GM21423 (cell line): Measurements from ENCODE around the gene RTP5.

Experiments used
- ATAC-seq: cut with Tn5 transposase; IDR thresholded peaks from one replicate; pipeline ENCODE4 v1.9.1; 2021; ENCODE audit warnings: mild to moderate bottlenecking, moderate library complexity; ENCODE audit not compliant: unreplicated experiment

The RTP5 gene

DNA sequence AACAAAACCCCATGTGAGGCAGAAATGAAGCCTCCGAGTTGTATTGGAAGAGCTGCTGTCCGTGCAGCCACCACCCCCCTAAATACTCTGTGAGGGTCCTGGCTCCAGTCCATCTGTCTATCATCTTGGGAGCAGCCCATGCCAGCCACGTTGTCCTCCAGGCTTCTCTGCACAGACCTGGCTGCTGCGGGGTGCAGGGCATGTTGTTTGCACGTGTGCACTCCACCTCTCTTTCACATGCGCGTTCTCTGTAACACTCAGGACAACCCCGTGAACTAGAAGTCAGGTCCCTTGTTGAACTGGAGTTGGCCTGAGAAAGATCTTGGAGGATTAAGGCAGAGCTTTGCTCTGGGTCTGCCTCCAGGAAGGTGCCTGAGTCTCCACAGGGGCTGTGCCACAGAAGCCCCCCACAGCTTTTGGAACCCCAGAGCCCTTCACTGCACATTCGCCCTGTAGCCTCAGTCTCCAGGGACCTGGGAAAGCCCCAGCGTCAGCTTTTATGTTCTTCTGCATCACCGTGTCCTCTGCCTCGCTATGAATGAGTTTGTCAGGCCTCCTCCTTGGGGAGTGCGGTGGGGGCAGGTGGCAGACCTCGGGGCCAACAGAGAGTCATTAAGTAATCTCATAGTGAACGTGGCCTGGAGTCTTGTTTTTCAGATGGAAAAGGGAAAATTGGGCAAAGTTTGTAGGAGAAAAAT lies 16.6 kb downstream of the RTP5 start:
- ATAC-seq = no peak

DNA sequence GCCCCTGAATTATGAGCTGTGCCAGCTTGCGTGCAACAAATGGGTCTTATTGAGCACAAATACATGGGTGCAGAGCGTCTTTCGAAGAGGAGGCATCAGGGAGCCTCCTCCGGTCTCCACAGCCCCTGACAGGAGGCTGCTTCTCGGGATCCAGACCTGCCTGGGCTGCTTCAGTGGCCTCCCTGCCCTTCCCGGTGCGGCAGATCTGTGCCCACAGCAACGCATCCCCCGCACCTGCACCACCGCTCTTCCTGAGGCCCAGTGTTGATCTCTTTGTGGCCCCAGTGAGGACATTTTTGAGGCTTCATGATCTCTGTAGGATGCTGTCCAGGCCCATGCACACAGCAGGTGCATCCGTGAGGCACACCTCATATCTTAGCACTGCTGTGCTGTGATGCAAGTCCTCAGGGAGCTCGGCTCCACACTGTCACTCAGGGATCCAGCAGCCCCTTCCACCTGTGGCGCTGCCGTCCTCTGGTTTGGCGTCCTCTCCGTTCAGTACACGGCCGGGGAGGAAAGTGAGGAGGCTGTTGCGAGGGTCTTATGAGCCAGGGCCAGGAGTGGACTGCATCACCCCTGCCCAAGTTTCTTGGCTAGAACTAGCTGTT lies 17.4 kb downstream of the RTP5 start:
- ATAC-seq = no peak

- ATAC-seq = no peak
Measured at GRCh38 chr2:241887806-241888522, 18.4 kb downstream of the RTP5 start.

DNA sequence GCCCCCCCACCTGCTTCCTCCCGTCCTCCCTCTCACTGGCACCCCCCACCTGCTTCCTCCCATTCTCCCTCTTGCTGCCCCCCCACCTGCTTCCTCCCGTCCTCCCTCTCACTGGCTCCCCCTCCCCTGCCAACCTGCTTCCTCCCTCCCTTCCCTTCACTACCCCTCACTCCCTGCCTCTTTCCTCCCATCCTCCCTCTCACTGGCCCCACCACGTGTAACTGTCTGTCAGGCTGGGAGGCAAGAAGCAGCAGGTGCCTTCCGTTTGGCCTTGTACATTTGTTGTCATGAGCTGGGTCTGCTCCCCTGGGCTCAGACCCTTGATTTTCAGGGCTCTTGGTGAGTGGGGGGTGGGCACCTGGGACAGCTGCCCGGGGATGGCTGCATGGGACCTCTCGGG lies 19.1 kb downstream of the RTP5 start:
- no peak for ATAC-seq

DNA sequence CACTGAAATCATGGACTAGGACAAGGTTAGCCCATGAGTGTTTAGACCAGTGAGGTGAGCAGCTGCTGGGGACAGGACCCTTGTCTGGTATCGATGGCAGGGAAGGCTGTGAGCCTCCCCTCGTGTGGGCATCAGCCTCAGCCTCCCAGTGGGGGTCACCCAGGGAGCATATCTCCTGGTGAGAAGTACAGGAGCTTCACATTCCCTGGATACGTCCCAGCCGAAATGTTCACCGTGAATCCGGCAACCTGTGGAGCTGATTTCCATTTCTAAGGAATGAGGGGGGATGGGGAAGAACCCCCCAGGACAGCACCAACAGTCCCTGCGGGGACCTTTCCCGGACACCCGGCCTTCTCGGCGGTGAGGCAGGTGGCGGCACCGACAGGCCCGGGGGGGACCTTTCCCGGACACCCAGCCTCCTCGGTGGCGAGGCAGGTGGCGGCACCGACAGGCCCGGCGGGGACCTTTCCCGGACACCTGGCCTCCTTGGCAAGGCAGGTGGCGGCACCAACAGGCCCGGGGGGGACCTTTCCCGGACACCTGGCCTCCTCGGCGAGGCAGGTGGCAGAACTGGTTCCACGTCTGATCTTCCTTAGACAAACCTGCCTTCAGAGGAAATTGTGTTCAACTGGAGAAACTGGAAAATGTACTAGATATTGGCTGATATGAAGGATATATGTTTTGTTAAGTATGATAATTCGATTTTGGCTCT lies 21.2 kb downstream of the RTP5 start:
- ATAC-seq = no peak

- ATAC-seq = no peak
Measured at GRCh38 chr2:241891315-241891987, 21.9 kb downstream of the RTP5 start.

DNA sequence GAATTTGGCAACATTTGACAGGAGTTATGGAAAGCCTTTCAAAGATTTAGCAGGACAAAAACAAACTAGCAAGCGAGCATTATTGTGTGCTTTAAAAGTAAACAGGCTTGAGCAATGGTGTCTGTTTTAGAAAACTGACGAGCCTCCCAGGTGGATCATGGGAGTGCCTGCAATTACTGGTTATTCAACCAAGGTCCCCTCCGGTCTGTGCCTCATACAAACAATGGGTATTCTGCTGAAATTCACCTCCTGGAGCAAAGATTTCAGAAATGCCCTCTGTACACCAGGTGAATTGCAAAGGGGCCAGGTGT lies 22.4 kb downstream of the RTP5 start:
- ATAC-seq = no peak

DNA sequence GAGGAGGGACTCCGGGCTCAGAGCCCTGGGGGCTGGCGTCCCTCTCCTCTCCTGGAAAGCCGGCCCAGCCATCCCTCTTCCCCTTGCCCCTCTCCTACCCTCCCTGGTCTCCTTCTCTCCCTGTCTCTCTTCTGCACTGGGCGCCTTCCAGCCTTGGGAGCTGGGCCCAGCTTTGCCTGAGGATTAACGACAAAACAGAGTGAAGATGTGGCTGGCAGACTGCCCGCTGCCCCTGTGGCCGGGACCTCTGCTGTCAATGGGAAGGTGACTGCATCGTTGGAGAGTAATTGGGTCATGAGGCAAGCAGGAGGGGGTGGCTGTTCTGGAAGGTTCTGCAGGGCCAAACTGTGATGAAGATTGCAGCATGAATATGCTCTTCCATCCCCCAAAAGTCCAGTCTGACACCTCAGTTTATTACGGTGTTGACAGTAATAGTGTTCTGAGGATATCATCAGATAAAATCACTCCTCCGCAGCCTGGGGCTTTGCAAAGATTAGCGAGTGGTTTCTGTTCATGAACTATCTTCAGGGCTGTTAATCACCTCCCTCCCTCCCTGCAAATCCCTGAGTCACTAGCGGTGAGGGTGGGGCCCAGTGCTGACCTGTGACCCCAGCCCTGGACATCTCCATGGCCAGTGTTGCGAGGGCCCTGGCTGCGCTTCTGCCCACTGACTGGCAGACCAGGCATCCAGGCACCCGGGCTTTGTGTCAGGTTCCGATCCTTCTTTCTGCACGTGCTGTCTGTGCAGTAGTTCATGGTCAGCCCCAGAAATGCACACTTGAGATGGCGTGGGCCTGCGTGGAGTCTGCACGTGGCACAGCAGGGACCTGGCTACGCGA lies 23.0 kb downstream of the RTP5 start:
- ATAC-seq = no peak

GRCh38 chr2:241893265-241893664 lies 23.7 kb downstream of the RTP5 start:
- no peak for ATAC-seq

DNA sequence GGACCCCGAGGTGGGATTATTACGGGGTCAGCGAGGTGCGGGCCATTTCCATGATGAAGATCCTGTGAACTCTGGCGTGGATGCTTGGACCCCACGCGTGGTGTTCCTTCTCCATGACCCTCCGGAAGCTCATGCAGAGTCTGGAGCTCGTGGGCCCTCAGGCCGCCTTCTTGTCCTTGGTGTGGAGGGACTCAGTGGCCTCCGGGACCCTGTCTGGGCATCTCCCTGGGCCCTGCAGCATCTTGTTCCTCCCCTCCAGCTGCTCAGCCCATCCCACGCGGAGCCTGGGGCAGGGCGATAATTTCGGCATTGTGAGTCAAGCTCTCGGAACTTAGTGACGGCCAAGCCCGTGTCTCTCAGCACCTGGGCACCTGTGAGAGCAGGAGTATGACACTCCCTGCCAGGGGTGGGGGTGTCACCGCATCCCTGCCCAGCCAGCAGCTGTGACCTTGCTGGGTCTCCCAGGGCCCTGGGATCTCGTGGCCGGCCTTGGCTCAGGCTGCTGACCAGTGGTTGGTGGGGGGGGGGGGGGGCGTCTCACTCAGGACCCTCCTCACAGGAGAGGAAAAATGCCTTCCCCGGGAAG lies 24.6 kb downstream of the RTP5 start:
- no peak for ATAC-seq

DNA sequence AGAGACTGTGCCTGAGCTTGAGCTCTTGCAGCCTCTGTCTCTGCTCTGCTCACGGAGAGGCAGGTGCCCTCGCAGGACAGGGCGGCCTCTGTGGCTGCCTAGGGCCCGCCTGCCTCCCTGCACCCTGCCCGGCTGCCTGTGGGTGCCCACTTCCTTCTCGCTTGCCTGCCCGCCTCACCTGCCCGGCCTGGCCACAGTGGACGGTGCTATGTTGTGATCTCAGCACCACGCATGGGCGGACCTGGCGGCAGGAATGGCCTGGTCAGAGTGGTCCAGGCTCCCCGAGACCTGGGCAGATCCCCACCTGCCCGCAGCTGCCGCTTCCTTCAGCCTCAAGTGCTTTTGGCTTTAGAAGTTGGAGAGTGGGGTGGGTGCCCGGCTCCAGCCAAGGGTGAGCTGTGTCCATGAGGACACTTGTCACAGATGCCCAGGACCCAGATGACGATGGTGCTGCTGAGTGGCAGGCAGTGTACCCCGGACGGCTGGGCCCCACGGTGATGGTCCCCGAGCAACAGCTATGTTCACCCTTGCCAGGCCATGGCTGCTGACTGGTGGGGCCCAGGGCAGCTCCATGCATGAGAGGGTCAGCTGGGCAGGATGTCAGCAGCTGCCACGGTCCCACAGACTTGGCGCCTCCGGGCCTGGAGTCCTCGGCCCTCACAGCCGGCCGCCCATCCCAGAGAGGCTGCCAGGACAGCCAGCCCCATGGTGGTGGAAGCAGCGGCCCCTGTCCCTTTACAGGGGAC lies 25.3 kb downstream of the RTP5 start:
- no peak for ATAC-seq

DNA sequence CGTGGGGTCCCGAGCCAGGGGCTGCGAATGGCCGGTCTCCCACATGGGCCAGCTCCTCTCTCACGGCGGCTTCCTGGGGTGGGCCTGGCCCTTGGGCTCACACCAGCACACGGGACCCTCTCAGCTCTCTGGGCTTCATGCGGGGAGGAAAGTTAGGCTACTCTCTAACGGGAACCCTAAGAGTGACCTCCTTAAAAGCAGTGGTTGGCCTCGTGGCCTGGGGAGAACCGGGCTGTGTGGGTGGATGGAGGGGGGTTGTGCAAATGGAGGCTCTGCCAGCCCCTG lies 25.8 kb downstream of the RTP5 start:
- no peak for ATAC-seq

DNA sequence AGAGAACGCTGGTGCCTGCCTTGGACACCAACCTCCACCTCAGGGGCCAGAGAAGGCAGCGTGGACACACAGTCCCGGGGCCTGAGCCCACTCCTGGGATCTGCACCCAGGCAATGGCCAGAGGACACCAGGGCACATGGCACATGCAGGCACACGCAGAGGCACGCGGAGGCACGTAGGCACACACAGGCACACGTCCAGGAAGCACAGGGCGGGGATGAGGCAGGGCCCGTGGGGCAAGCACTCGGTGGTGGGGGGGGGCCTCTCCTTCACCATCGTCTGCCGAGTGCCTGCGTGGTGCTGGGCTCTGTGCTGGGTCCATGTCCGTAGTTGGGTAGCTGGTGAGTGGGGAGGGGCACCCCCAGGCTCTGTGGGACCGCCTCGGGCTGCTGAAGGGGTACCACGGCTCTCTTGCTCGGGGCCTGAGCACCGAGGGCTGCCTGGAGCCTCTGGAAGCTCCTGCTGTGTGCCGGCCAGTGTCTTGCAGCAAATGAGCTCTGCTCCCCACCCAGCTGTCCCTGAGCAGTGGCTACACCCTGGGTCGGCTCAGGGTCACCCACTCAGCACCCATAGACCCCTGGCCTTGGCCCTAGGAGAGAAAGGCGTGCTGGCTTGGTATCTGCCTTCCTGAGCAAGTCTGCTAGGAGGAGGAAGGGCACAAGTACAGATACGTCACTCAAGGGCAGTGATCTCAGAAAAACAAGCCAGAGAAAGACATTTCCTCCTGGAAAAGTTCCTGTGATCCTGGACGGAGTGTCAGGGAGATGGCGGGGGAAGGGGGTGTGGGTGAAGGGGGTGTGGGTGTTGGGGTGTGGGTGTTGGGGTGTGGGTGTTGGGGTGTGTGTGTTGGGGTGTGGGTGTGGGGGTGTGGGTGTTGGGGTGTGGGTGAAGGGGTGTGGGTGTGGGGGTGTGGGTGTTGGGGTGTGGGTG lies 26.4 kb downstream of the RTP5 start:
- ATAC-seq = no peak

- ATAC-seq = no peak
Measured at GRCh38 chr2:241896746-241897201, 27.2 kb downstream of the RTP5 start.

DNA sequence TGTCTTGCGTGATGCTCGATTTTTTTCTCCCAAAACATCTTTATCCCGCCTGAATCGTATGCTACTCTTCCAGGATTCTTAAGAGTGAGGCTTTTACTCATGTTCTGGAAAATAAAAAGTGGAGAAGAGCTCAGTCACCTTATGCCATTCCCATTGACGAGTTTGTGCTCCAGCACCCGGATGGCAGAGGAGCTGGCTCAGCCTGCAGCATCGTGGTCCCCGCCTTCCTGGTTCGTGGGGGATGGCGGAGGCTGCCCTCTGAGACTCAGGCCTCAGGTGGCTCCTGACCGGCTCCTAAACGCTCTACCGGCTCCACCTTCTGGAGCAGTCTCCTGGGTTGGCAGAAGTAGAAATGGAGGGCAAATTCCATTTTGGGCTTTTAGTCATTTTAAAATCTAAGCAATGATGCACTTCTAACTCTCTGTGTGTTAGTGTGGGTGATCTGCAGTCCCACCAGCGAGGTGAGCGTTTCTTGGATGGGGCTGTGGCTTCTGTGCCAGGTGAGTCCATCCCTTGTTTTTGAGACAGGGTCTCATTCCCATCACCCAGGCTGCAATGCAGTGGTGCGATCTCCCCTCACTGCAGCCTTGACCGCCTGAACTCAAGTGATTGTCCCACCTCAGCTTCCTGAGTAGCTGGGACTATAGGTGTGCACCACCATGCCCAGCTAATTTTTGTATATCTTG lies 27.8 kb downstream of the RTP5 start:
- no peak for ATAC-seq

DNA sequence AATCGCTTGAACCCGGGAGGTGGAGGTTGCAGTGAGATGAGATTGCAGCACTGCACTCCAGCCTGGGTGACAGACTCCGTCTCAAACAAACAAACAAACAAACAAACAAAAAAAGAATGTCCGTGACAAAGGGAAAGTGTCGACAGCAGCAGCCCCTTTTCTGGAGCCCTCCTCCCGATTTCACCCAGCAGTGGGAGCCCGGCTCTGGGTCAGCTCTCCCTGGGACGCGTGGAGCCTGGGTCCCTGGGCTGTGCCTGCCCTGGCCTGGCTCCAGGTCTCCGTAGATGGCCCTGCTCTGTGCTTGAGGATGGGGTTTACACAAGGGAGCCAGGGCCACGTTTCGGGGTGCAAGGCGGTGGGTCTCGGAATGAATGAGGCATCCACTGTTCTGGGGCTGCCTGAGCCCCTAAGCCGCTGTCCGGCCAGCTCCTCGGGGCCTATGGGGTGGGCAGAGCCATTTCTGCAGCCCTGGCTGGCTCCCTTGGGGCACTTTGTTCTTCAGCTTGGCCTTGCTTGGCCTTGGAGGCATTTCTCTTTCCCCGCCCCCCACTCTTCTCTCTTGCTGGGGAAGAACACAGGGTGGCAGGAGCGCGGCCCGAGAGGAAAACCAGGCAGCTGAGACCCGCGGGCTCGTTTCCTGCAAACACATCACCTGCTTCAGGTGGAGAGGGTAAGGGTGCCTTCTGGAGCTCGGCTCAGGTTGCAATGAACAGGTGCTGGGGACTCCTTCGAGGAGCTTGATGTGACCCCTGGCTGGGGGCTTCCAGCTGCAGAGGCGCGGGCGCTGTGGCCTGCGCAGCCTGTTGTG lies 29.1 kb downstream of the RTP5 start:
- no peak for ATAC-seq
